ENCODE data around the gene C20orf204.

GRCh38 chr20:64071341-64072332 is 35.7 kb downstream of the C20orf204 start:
- TF ChIP-seq CTCF (conservative IDR thresholded peaks at IDR 0.05 in 1 of 2, IDR thresholded peaks at IDR 0.05 in 1 of 2; ENCODE audit: extremely low read depth in 1 of 2, insufficient read depth in 1 of 2, low read depth in 1 of 2, low read length in 2 of 2) (no peak), EZH2 (IDR thresholded peaks at IDR 0.05; ENCODE audit: borderline replicate concordance, low read length) (no peak)
